GM19438 (cell line): ENCODE measurements around the gene ZNF83.
"Not testable (repeated sequence)": the region's sequence is repeated elsewhere in the genome, so short reads cannot be mapped to it uniquely, and the experiment has no call there.

ENCODE experiments used
- ATAC-seq: cut with Tn5 transposase; IDR thresholded peaks from one replicate; pipeline ENCODE4 v1.9.1; 2021; ENCODE audit warnings: low read depth; ENCODE audit not compliant: unreplicated experiment

Gene ZNF83

GRCh38 chr19:52637718-52638585 is at the start of gene ZNF83:
Gene ZNF83 (minus strand): TSS chr19:52638355.
- peak; percentile 90 for ATAC-seq

DNA sequence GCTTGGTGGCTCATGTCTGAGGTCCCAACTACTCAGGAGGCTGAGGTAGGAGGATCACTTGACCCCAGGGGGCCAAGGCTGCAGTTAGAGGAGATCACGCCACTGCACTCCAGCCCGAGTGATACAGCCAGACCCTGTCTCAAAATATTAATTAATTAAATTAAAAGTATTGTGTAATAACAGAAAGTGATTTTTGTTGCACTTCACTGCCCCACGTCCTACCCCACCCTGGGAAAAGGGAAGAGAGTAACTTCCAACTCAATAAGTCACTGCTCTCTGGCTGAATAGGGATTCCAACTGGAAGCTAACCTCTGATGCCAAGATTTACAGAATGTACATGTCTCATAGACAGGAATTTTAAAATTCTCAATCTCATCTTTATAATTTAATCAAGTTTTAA is 49.5 kb upstream of the ZNF83 start:
- ATAC-seq: no peak

GRCh38 chr19:52685811-52686210 is 47.7 kb upstream of the ZNF83 start:
- ATAC-seq: no peak

DNA sequence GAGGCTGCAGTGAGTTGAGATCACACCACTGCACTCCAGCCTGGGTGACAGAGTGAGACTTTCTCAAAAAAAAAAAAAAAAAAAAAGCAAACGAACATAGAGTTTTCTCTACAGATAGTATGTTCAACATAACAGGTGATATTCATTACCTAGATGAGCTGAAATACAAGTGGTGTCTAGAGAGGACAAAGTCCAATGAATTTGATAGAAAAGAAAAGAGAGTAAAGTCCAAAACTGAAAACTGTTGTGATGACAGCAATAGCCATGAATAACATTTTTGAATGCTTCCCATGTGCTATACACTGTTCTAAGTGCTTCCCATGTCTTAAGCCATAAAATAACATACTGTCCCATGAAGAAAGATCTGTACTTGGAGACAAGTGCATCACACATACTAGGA is 43.1 kb upstream of the ZNF83 start:
- not testable (repeated sequence) for ATAC-seq

GRCh38 chr19:52679598-52679997 is 41.4 kb upstream of the ZNF83 start:
- ATAC-seq: no peak

- not testable (repeated sequence) for ATAC-seq
Measured at GRCh38 chr19:52675239-52675638, 37.1 kb upstream of the ZNF83 start.

GRCh38 chr19:52673014-52673413 is 34.9 kb upstream of the ZNF83 start:
- no peak for ATAC-seq

- no peak for ATAC-seq
Measured at GRCh38 chr19:52670046-52670445, 31.9 kb upstream of the ZNF83 start.

GRCh38 chr19:52669586-52669985 is 31.4 kb upstream of the ZNF83 start:
- no peak for ATAC-seq

DNA sequence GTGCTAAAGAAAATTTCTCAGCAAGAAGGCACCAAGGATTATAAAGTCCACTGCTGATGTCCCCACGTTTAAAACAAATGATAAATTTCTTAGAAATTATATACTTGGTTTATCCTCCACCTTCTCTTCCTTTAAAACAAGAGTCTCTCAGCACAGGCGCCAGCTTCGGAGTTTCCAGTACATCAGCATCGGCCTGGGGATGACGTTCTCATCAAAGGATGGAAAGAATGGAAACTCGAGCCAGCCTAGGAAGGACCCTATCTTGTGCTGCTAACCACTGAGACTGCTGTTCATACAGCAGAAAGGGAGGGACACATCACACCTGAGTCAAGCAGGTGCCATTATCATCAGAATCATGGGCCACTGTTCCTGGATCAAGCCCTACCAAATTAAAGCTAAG is 29.8 kb upstream of the ZNF83 start:
- no peak for ATAC-seq

DNA sequence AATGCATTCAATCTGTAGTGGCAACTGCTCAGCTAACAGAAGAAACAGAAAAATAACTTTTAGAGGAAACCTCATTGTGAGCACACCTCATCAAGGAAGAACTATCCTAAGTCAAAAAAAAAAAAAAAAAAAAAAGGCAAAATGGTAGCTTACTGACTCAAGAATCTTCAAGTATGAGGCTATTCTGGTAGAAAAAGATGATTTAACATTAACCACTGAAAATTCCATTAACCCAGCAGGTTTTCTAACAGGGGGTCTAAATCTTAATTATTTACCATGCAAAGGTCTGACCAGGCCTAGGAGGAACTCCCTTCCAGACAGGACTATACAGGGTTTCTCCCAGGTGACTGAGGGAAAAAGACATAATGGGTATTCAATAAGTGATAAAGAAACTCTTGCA is 28.4 kb upstream of the ZNF83 start:
- no peak for ATAC-seq

DNA sequence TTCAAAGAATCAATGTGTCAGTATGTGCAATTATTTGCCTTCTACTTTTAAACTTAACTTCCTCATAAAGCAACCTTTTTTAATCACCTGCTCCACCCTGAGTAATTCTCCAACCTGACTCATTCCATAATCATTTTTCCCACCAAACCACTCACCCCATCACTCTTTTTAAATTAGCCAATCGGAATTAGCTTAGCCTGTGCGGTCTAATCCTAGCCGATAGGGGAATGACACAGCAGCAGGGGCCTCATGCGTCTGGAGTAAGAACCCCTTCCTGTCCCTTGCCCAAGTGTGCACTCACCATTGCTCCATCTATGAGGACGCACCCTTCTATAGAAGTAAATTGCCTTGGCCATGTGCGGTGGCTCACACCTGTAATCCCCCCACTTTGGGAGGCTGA is 27.4 kb upstream of the ZNF83 start:
- ATAC-seq: no peak

GRCh38 chr19:52665027-52665426 is 26.9 kb upstream of the ZNF83 start:
- no peak for ATAC-seq

DNA sequence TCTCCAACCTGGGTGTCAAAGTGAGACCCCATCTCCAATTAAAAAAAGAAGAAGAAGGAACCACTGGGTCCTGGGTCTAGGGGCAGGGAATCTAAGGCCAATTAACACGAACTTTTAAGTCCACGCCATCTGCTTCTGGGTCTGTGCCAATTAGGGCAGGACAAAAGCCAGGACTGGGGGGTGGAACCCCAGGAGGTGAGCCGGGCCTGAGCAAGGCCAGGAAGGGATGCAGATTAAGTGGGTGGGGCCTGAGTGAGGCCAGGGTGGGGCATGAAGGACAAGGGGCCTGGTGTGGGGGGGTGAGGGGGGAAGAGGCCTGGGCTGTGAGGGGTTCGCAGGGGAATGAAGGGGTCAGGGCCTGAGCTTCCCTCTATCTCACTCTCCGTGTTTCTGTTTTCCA is 26.3 kb upstream of the ZNF83 start:
- ATAC-seq: no peak

- no peak for ATAC-seq
Measured at GRCh38 chr19:52662631-52663030, 24.5 kb upstream of the ZNF83 start.

GRCh38 chr19:52660981-52661380 is 22.8 kb upstream of the ZNF83 start:
- ATAC-seq: no peak

GRCh38 chr19:52659013-52659412 is 20.9 kb upstream of the ZNF83 start:
- ATAC-seq: no peak

DNA sequence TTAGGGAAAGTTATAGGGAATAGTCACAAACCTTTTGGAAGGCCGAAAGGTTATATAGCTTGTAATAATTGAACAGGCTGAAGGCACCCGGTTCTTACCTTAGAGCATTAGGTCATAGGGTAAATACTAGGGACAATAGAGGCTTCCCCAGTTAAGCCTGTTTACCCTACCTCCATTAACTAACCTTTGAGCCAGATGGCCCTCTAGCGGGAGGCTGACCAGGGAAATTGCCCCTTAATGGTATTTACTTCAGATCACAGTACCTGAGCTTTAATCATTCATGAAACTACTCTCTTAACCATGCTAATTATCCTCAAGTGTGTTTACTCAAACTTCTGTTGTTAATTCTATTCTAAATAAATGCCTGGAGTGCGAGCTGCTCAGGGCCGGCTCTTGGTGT is 20.4 kb upstream of the ZNF83 start:
- no peak for ATAC-seq

- no peak for ATAC-seq
Measured at GRCh38 chr19:52653161-52653560, 15.0 kb upstream of the ZNF83 start.

- ATAC-seq: no peak
Measured at GRCh38 chr19:52651956-52652355, 13.8 kb upstream of the ZNF83 start.

GRCh38 chr19:52648336-52649016 is 10.3 kb upstream of the ZNF83 start:
- ATAC-seq: no peak
